Lower leg skin (tissue), 4 donors: ENCODE results near the gene GRIK2. TPM values are rescaled to one million over a fixed set of nuclear protein-coding genes. Genes with fewer than 3 reads are reported as not detected.

ENCODE experiments used
- DNase-seq, 2 donors: peaks; one replicate each; pipeline ENCODE4 v3.0.0-alpha.2; 2019; ENCODE audit warnings: low spot score in 2 of 2
- H3K4me3 ChIP-seq: fragments of 200-600 bp; sonication (generic); 2 replicates; pipeline ENCODE4 v1.5.1; 2017; ENCODE audit warnings: mild to moderate bottlenecking, low read depth; ENCODE audit not compliant: poor library complexity, severe bottlenecking
- POLR2A ChIP-seq, 2 donors: fragments of 450-650 bp; IDR thresholded peaks; one replicate each; pipeline ENCODE4 v1.6.1; 2016 to 2017; ENCODE audit warnings: antibody characterized with exemption in 2 of 2, mild to moderate bottlenecking in 1 of 2, moderate library complexity in 1 of 2
- WGBS, 2 donors: methylation state at CpG; one replicate each; pipeline ENCODE4 v1.1.5; 2018; 5-methylcytosine and 5-hydroxymethylcytosine counted together
- intact Hi-C: fragments of 100-400 bp; cut with DNase I; formaldehyde crosslinking; loops from one replicate; pipeline ENCODE4 v1.15.0; 2023; ENCODE audit warnings: low total_unique reads
- total RNA-seq, 4 donors: library from RNA; depleted of rRNA; stranded (reverse); fragments of >200 nt; gene quantifications; one replicate each; pipeline ENCODE4 v1.1.0, GENCODE V29; 2016
- TF ChIP-seq, protein P1 (sequence below), 3 donors: fragments of 450-650 bp; IDR thresholded peaks; one replicate each; pipeline ENCODE4 v1.5.1; 2016; ENCODE audit warnings: antibody characterized with exemption in 3 of 3, mild to moderate bottlenecking in 3 of 3, moderate library complexity in 2 of 3

GRIK2 gene
- total RNA-seq, 4 donors from 2014 or later: 0.04 to 2.0 (median 0.60) TPM

DNA sequence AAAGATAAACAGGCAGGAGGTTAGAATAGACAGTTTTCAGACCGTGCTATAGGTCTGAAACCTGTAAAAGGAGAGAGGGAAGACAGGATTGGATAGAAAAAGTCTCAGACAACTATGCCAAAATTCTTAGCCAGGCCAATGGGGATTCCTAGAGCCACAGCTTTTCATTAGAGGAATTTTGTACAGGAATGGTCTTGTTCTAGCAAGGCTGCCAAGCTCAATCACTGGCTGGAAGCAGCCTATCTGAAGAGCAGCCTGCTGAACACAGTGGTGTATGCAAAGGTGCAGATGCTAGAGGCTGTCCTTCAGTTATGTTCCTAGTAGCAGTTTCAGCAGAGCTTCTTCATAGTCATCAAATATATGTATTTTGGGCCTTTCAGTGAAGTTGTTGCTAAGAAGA is 313.1 kb downstream of the GRIK2 start:
- WGBS, 2 donors: 42 to 48% methylated on average over 1 of the region's 1 CpG
- intact Hi-C loops: no loop called here
- no peak for TF ChIP-seq POLR2A (IDR thresholded peaks at IDR 0.05)
- TF ChIP-seq, protein P1, sequence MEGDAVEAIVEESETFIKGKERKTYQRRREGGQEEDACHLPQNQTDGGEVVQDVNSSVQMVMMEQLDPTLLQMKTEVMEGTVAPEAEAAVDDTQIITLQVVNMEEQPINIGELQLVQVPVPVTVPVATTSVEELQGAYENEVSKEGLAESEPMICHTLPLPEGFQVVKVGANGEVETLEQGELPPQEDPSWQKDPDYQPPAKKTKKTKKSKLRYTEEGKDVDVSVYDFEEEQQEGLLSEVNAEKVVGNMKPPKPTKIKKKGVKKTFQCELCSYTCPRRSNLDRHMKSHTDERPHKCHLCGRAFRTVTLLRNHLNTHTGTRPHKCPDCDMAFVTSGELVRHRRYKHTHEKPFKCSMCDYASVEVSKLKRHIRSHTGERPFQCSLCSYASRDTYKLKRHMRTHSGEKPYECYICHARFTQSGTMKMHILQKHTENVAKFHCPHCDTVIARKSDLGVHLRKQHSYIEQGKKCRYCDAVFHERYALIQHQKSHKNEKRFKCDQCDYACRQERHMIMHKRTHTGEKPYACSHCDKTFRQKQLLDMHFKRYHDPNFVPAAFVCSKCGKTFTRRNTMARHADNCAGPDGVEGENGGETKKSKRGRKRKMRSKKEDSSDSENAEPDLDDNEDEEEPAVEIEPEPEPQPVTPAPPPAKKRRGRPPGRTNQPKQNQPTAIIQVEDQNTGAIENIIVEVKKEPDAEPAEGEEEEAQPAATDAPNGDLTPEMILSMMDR (IDR thresholded peaks at IDR 0.05): no peak

DNA sequence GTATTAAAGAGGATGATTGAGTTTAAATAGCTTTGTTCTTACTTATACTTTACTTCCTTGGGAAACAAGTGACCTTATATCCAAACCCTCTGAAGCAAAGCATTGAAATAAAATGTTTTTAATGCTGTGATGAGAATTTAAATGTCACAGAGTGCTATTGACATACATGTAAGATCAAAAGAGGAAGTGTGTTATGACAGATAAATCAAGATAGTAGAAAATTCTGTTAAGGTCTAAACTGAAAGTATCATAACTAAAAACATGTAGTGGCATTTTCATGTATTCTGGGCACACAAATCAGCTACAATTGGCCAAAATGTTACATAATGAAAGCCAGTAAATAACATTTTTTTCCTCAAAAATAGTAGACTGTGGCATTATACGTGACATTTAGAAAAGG is 318.0 kb downstream of the GRIK2 start:
- 63 to 64% methylated on average over 1 of the region's 1 CpG for whole genome bisulfite sequencing, 2 donors
- no peak overlapping the region for H3K4me3 ChIP-seq
- intact Hi-C loops: no loop called here
- TF ChIP-seq POLR2A (IDR thresholded peaks at IDR 0.05): no peak
- TF ChIP-seq, protein P1 (IDR thresholded peaks at IDR 0.05): no peak
- no peak for DNase-seq

More for the DNA sequence above, 313.1 kb downstream of the GRIK2 start:
- DNase-seq: no peak
- no peak overlapping the region for H3K4me3 ChIP-seq

DNA sequence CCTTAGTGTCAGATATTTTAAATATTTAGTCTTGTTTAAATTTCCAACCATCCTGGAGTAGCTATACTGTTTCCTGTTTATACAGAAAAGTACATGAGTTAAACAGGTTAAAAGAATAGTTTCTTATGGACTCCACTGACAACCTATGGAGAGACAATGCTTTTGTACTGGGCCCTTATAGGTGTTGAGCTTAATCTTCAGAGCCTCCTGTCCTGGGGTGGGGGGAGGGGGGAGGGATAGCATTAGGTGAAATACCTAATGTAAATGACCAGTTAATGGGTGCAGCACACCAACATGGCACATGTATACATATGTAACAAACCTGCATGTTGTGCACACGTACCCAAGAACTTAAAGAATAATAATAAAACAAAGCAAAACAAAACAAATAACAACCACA is 322.9 kb downstream of the GRIK2 start:
- no peak overlapping the region for H3K4me3 ChIP-seq
- intact Hi-C loops: no loop called here
- DNase-seq: no peak
- 94 to 98% methylated on average over 1 of the region's 1 CpG for WGBS, 2 donors
- TF ChIP-seq POLR2A (IDR thresholded peaks at IDR 0.05): no peak
- TF ChIP-seq, protein P1 (IDR thresholded peaks at IDR 0.05): no peak

DNA sequence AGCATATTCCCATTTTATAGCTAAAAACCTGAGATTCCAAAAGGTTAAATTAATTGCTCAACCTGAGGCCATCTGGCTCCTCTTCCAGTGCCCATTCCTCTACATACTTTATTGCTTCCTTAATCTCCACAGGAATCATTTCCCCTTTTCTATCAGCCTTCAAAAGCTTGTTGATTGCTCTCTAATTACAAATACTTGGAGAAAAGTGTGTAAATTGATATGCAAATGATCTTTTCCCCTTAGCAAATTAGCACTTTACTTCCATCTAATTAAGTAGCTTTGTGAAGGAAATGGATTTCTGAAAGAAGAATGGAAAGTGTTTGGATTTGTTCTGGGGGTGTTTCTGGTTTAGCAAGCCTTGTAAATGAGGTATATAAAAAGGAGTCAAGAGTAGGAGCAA is 323.3 kb downstream of the GRIK2 start:
- no peak for DNase-seq
- no peak for TF ChIP-seq POLR2A (IDR thresholded peaks at IDR 0.05)
- TF ChIP-seq, protein P1 (IDR thresholded peaks at IDR 0.05): no peak
- H3K4me3 ChIP-seq: no peak overlapping the region
- intact Hi-C loops: no loop called here

DNA sequence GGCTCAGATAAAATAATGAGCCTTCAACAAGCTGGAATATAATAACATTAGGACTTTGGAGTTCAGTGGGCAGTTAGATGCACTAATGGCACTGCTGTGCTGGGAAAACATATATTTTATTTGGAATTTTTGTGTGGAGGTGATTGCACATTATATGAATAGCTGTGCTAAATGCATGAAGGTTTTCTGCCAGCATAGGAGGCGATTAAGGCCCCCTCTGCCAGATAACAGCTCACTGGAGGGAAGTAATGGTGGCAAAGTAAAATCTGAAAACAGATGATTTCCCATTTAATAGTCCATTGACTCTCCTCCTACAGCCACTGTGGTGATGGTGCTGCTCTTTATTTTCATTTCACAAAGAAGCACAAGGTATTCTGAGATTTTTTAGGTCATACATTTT is 326.0 kb downstream of the GRIK2 start:
- intact Hi-C loops: no loop called here
- H3K4me3 ChIP-seq: no peak overlapping the region
- TF ChIP-seq, protein P1 (IDR thresholded peaks at IDR 0.05): no peak
- no peak for TF ChIP-seq POLR2A (IDR thresholded peaks at IDR 0.05)
- DNase-seq: no peak
- 65 to 88% methylated on average over 1 of the region's 1 CpG for WGBS, 2 donors

DNA sequence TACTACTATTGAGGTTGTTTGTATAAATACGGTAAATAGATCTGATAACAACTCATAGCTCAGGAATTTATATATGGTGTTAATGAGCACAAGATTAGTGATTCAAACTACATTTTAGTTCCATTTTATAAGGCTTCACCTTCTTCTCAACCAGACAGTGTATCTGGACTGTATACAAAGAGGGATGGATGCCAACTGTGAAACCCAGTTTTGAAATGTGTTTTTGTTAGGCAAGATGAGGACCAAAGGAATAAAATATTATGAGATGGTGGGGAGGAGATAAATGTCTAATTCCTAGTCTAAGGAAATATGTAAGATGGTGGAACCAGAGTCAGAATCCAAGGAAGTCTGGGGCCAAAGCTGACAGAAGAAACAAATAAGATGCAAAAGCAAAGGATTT is 329.0 kb downstream of the GRIK2 start:
- no peak for DNase-seq
- TF ChIP-seq, protein P1 (IDR thresholded peaks at IDR 0.05): no peak
- no peak for TF ChIP-seq POLR2A (IDR thresholded peaks at IDR 0.05)
- intact Hi-C loops: no loop called here
- 87% methylated on average over 1 of the region's 1 CpG for WGBS, 2 donors
- H3K4me3 ChIP-seq: no peak overlapping the region
